NK-92 (cell line): ENCODE data around the gene ADAT3.

ENCODE experiments used
- DNase-seq: peaks from one replicate; lab custom pipeline; 2025; ENCODE audit not compliant: unreplicated experiment; lab: John Stamatoyannopoulos, UW

ADAT3 gene

GRCh38 chr19:1936916-1937610, 31.9 kb downstream of the ADAT3 start:
- no peak for DNase-seq

- DNase-seq = no peak
Observed at GRCh38 chr19:1938071-1938470, 32.9 kb downstream of the ADAT3 start.

- DNase-seq = no peak
Observed at GRCh38 chr19:1941146-1942077, 36.2 kb downstream of the ADAT3 start, which contains the start of gene CSNK1G2. Gene CSNK1G2, plus strand, starts transcription at chr19:1941172. Its CDS starts 28,601 bp downstream, at chr19:1969773.

GRCh38 chr19:1942078-1942933, 37.1 kb downstream of the ADAT3 start:
- DNase-seq = no peak

GRCh38 chr19:1942934-1943555, 37.8 kb downstream of the ADAT3 start:
- DNase-seq = no peak

GRCh38 chr19:1943661-1944087, 38.5 kb downstream of the ADAT3 start:
- DNase-seq = no peak

GRCh38 chr19:1944088-1944915, 39.1 kb downstream of the ADAT3 start:
- DNase-seq = no peak

- DNase-seq = no peak
Observed at GRCh38 chr19:1944916-1945561, 39.8 kb downstream of the ADAT3 start.

- no peak for DNase-seq
Observed at GRCh38 chr19:1945899-1946298, 40.7 kb downstream of the ADAT3 start.

GRCh38 chr19:1947651-1948209, 42.5 kb downstream of the ADAT3 start:
- no peak for DNase-seq

- DNase-seq = no peak
Observed at GRCh38 chr19:1949304-1950101, 44.3 kb downstream of the ADAT3 start.

- no peak for DNase-seq
Observed at GRCh38 chr19:1950640-1951039, 45.4 kb downstream of the ADAT3 start.

- DNase-seq = no peak
Observed at GRCh38 chr19:1952635-1953034, 47.4 kb downstream of the ADAT3 start.

- DNase-seq = no peak
Observed at GRCh38 chr19:1953037-1953436, 47.8 kb downstream of the ADAT3 start.

- DNase-seq = no peak
Observed at GRCh38 chr19:1953441-1954094, 48.4 kb downstream of the ADAT3 start.

GRCh38 chr19:1954532-1954933, 49.3 kb downstream of the ADAT3 start:
- no peak for DNase-seq
